ENCODE measurements around the gene PLOD3. TPM values are rescaled to one million over a fixed set of nuclear protein-coding genes. Genes with fewer than 3 reads are reported as not detected.

Gene PLOD3
- total and polyA plus RNA-seq, 2 of the 8 experiments (the other 6 are each of a cell fraction or from before 2014, with no cell fraction given): 28.4 to 47.2 TPM

- Histone ChIP-seq H3K4ac (replicated peaks; ENCODE audit: insufficient read length, low read depth, low read length) (no peak overlapping the region), H2BK20ac (ENCODE audit: low read length) (no peak overlapping the region), H3K14ac (ENCODE audit: insufficient read length) (no peak overlapping the region), H3K9ac (replicated peaks in 1 of 4; ENCODE audit: extremely low read depth in 1 of 4, low read depth in 3 of 4, low read length in 3 of 4) (no peak overlapping the region), H3K18ac (ENCODE audit: extremely low read depth, low read length) (no peak overlapping the region; the same call in 1 of the 2 replicates), H4K5ac (ENCODE audit: insufficient read length, low read depth, low read length) (no peak overlapping the region), H2BK120ac (replicated peaks; ENCODE audit: low read depth, low read length) (no peak overlapping the region), H3K56ac (replicated peaks; ENCODE audit: insufficient read length, low read depth, low read length) (no peak overlapping the region), H2BK15ac (ENCODE audit: low read length) (no peak overlapping the region), H2AK5ac (ENCODE audit: low read depth, low read length) (no peak overlapping the region), H3K79me2 (ENCODE audit: control insufficient read depth in 1 of 2, insufficient read depth in 2 of 2, low read length in 2 of 2) (no peaks in the 10 kb centered on the region), H2BK12ac (ENCODE audit: low read depth, low read length) (no peak overlapping the region), H3K79me1 (ENCODE audit: low read depth, low read length) (no peaks in the 10 kb centered on the region), H3K23ac (ENCODE audit: insufficient read length) (no peak overlapping the region), H4K91ac (replicated peaks; ENCODE audit: insufficient read length, low read length) (no peak overlapping the region), H4K8ac (ENCODE audit: extremely low read depth, insufficient read depth, low read length) (no peak overlapping the region), H3K27me3 (replicated peaks in 1 of 4; ENCODE audit: control insufficient read depth in 3 of 4, extremely low read depth in 1 of 4, insufficient read depth in 3 of 4, low read length in 3 of 4) (peaks cover 0 to 5% (median 1%) of the 10 kb centered on the region in 4 experiments; a peak in 4 of 7 replicates), H3K23me2 (ENCODE audit: low read depth, low read length) (no peaks in the 10 kb centered on the region), H3K4me2 (ENCODE audit: insufficient read depth in 1 of 2, low read depth in 2 of 2, low read length in 2 of 2) (no peak overlapping the region), H2AFZ (ENCODE audit: low read length) (no peak overlapping the region), H3K9me3 (ENCODE audit: insufficient read depth in 2 of 2, low read depth in 1 of 2, low read length in 1 of 2) (no peaks in the 10 kb centered on the region), H3K4me3 (ENCODE audit: extremely low read depth in 1 of 4, insufficient read depth in 2 of 4, low read depth in 3 of 4, low read length in 4 of 4) (no peak overlapping the region), H4K20me1 (replicated peaks in 1 of 2; ENCODE audit: control insufficient read depth in 1 of 2, insufficient read depth in 2 of 2, low read length in 2 of 2) (peaks cover 0 to 2% of the 10 kb centered on the region in 2 experiments), H3K4me1 (replicated peaks in 1 of 4; ENCODE audit: control insufficient read depth in 3 of 4, insufficient read depth in 4 of 4, low read length in 3 of 4) (peaks cover 0 to 3% (median 0%) of the 10 kb centered on the region in 4 experiments; a peak in 1 of 7 replicates), H2BK5ac (ENCODE audit: low read depth, low read length) (no peak overlapping the region), H3K27ac (ENCODE audit: low read depth, low read length) (no peak overlapping the region), H3K36me3 (ENCODE audit: control insufficient read depth in 2 of 4, insufficient read depth in 4 of 4, low read length in 3 of 4) (no peaks in the 10 kb centered on the region; a peak in 3 of 8 replicates)
- DNase-seq (ENCODE audit: low read depth in 1 of 2, low spot score in 2 of 2) (no peak), FAIRE-seq (no peak)
- CTCF ChIA-PET (ENCODE audit: partially characterized antibody): interaction anchor here (0.5 to 2.3 kb wide), 8 partner anchors 10 to 257 kb away, joined by 3 to 7 read pairs (median 4); partner anchors contain the start of genes PLOD3 and ZNHIT1
- WGBS, 2 experiments (ENCODE audit: extremely low coverage in 1 of 2, insufficient coverage in 1 of 2, insufficient read length in 1 of 2, insufficient replicate concordance in 2 of 2, low coverage in 1 of 2, low lambda C conversion rate in 2 of 2, missing lambda C conversion rate in 1 of 2): 93% methylated on average over 7 of the region's 17 CpGs; no CpG with 5 or more reads in 1 of the 2 experiments
- TF ChIP-seq SP4 (IDR thresholded peaks at IDR 0.05; ENCODE audit: low read length) (no peak), E2F6 (IDR thresholded peaks at IDR 0.05) (no peak), POLR2AphosphoS5 (IDR thresholded peaks at IDR 0.05; ENCODE audit: low read depth, low read length) (no peak), EGR1 (IDR thresholded peaks at IDR 0.05; ENCODE audit: borderline replicate concordance, low read depth, low read length) (no peak), CBX8 (IDR thresholded peaks at IDR 0.05; ENCODE audit: borderline replicate concordance, low read depth, low read length) (no peak), RAD21 (IDR thresholded peaks at IDR 0.05 in 1 of 2, conservative IDR thresholded peaks at IDR 0.05 in 1 of 2; ENCODE audit: low read depth in 2 of 2, low read length in 2 of 2) (no peak), EP300 (IDR thresholded peaks at IDR 0.05; ENCODE audit: borderline replicate concordance in 1 of 2, low read depth in 2 of 2, low read length in 2 of 2) (no peak), EZH2 (IDR thresholded peaks at IDR 0.05; ENCODE audit: low read depth, low read length, severe bottlenecking) (no peak)
- POLR2A ChIA-PET (ENCODE audit: partially characterized antibody): interaction anchor here (0.8 to 1.8 kb wide), 7 partner anchors 9 to 87 kb away, joined by 3 to 7 read pairs (median 3); partner anchors contain the start of genes PLOD3 and ZNHIT1
Measured at GRCh38 chr7:101207459-101207858, 9.9 kb downstream of the PLOD3 start.
